GM19023 (cell line): ENCODE data around the gene THSD7A.

ENCODE experiments used
- ATAC-seq: cut with Tn5 transposase; IDR thresholded peaks from one replicate; pipeline ENCODE4 v1.9.1; 2021; ENCODE audit warnings: mild to moderate bottlenecking, moderate library complexity; ENCODE audit not compliant: unreplicated experiment

THSD7A gene

DNA sequence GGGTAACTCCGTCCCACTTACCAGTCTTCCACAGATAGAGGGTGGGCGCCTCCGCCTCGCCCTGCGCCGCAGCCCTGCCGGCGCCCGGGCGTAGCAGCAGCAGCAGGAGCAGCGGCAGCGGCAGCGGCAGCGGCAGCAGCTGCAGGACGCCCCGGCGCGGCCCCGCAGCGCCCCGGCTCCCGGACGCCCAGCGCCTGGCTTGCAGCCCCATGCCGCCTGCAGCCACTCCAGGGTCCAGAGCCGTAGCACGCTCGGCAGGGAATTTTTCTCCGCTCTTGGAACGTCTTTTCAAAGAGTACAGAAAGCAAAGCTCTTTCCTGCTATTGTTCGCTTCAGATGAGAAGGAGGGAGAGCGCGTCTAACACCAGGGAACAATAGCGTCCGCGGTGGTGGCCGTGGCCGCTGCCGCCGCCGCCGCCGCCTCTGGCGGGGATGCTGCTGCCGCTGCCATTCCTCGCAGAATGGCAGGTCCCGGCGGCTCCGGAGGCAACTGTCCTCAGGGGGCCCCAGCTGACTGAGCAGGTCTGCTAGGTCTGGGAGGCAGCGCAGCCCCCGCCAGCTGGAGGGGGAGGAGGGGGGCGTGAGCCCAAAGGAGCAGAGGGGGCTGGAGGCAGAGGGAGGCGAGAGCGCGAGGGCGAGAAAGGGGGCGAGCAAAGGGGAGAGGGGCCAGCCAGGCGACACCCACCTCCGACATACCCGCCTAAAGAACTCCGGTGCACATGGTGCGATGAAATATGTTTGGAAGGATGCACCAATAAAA, at the start of gene THSD7A:
THSD7A (minus strand) TSS at position 463 of the 760 bp plus-strand sequence; CDS start at position 211, 252 bp downstream.
- ATAC-seq: no peak

DNA sequence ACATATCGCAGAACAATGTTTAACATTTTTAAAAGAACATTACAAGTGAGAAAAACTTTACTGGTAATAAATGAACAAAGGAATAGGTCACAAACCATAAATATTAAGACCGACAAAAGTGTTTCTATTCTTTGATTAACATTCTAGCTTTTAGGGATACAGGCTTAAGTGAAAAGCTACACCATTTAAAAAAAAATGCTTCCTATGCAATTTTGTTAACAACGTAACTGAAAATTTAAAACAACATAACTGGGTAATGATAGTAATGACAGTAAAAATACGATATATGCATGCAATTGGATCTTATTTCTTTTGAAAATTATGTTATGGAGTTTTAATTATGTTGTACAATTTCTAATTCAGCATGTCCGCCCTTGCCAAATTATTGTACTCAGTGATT, 49.7 kb upstream of the THSD7A start:
- ATAC-seq: no peak

GRCh38 chr7:11875635-11876034, 43.6 kb upstream of the THSD7A start:
- no peak for ATAC-seq

GRCh38 chr7:11865671-11866070, 33.7 kb upstream of the THSD7A start:
- no peak for ATAC-seq

DNA sequence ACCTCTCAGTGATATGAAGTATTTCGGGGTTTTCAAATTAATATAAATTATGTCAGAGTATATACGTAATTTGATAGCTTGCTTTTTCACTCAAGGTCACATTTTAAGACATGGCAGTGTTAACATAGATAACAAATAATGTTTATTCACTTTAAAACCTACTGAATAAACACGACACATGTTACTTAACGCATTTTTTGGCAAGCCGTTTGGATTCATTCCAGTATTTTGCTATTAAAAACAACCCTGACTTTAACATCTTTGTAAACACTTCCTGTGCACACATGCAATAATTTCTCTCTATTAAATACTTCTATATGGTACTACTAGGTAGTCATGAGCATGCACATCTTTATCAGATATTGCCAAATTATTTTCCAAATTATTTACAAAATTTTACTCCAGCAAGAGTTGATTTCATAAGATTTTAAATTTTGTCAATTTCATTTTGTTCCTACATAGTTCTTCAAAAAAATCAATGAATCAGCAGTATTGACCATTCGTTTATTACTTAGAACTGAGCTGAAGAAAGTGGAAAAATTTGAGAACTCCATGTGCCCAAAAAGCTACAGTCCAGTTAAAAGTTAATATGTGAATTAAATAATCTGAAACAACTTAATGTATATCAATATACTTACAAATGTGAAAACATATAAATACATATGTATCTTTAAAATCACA, 26.8 kb upstream of the THSD7A start:
- no peak for ATAC-seq

DNA sequence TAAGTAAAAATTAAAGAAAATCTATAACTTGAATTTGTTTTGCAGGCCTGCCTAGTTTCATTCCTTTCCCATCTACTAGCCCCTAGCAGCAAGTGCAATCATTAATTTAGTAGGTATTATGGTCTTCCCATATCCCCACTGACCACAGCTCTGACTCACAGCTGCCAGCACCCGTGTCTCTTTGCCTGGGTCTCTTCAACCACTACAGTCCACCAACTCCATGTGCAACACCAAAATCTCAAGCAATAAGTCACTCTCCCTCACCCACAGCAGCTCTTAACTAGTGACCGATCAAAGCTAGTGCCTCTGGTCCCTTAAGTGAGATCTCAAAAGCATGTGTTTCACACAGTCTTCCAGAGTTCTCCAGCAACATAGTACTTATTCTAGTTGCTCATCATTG, 26.0 kb upstream of the THSD7A start:
- ATAC-seq: no peak

DNA sequence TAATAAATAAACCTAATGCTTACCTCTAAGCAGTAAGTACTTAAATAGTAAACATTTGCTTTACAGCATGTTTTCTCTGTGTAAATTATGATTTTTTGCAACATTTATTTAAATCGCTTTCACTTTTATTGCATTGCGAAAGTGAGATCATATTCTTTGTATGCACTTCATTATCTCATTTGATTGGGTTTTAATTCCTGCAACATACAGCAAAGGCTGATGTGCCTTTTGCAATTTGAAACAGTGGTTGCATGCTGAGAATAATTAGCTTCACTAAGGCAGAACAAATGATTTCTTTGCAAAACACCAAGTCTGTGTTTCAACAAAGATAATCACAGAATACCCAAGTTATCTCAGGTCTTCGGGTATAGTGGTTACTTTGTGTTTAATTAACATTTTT, 16.3 kb upstream of the THSD7A start:
- no peak for ATAC-seq

GRCh38 chr7:11847336-11847735, 15.3 kb upstream of the THSD7A start:
- ATAC-seq: no peak

GRCh38 chr7:11846361-11846955, 14.5 kb upstream of the THSD7A start:
- no peak for ATAC-seq

DNA sequence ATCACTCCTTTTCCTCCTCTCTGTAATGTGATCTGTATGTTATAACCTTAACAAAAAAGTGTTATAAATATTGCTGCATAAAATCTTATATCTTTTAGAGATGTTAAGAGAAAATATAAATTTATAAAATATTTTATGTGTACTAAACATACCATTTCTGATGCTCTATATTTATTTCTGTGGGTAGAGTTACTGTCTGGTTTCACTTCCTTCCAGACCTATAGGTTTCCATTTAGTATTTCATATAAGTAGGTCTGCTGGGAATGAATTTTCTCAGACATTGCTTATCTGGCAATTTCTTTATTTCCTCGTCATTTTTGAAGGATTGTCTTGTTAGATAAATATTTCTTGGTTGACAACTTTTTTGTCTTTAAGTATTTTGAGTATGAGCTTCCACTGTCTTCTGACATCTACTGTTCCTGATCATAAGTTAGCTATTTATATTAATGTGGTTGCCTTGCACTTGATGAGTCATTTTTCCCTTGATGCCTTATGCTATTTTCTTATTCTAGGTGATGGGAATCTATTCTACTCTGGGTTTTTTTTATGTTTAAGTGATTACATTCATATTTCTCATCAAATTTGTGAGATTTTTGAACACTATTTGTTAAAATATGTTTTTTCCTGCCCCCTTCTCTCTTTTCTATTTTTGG, 11.2 kb upstream of the THSD7A start:
- no peak for ATAC-seq

DNA sequence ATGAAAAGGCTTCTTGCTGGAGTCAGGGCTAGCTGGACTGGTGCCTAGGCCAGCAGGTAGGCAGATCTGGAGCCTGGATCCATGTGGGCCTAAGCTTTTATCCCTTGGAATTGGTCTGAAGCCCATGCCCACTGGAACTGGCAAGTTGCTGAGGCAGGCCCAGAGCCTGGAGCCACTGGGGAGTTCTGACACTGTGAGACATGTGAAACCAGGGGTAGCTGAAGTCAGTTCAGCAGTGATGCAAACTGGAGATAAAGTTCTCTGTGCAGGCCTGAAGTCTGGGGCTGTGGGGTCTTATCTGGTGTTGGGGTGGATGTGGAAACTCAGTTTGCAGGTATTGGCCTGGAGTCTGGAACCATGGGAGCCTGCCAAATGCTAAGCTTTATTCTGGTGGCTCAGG, 9.7 kb upstream of the THSD7A start:
- ATAC-seq: no peak

DNA sequence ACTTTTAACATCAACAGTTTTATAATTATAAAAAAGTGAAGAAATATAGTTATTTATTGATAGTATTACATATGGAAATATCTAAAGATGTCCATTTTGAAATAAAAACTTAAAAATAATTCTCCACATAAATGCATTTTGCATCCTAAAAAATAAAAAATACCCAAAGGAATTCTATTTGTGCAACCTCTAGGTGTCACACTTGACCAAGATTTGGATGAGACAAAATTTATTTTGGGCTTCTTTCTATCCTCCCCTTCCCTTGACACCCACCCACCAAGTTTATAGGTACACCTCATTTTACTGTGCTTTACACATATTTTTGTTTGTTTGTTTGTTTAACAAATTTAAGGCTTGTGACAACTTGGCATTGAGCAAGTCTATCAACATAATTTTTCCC, 3.3 kb upstream of the THSD7A start:
- no peak for ATAC-seq

DNA sequence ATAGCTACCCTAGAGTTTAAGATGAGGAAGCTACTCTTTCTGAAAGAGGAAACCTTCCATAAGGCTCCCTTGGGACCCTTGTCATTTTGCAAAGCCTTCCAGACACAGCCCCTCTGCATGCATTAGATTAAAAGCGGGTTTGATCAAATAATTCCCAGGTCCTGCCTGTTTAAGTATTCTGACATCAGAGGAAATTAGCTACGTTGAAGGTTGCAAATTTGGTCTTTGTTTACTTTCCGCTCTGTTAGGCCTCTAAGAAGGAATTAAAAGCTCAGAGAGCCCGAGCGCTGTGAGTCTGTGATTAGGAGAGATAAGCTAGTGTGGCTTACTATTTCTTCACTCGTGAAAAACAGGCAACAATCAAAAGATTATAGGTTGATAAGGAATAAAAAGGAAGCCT, 1.4 kb upstream of the THSD7A start:
- ATAC-seq: no peak

- ATAC-seq: no peak
Observed at GRCh38 chr7:11831156-11831735, 752 bp downstream of the THSD7A start.

GRCh38 chr7:11830582-11831155, 1.3 kb downstream of the THSD7A start:
- ATAC-seq: no peak

DNA sequence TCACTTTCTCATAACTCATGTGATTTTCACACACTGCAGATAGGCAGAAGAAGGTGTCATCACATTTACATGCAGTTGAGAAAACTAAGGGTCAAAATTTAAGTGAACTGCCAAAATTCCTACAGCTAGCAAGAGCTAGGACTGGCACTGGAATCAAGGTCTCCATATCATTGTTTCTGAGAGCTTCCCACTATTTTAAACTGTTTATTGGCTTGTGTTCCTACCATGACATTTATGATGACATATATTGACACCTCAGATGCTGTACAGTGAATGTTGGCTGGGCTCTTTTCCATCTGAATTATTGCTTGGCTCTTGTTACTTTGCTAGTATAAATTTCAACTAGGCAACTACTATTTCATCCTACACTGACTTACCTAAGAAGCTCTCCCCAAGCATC, 2.0 kb downstream of the THSD7A start:
- no peak for ATAC-seq

DNA sequence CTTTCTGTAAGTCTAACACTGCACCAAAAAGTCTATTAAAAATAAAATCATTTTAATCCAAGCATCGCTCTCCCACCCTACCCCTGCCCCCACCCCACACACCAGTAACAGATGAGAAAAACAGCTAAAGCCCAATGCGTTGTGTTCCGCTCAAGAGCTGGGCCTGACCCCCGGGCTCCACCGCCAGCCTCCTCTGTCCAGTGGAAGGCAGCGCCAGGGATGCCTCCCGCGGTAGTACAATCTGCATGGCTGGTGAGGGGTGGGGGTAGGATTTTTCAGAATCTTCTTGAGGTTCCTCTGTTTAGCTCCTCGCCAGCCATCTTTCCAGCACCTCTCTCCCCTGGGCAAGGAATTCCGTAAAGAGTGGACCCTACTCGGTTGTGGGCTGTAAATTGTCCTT, 12.1 kb downstream of the THSD7A start:
- ATAC-seq: no peak

- ATAC-seq: no peak
Observed at GRCh38 chr7:11819271-11819670, 12.7 kb downstream of the THSD7A start.

GRCh38 chr7:11818281-11818680, 13.7 kb downstream of the THSD7A start:
- ATAC-seq: no peak

DNA sequence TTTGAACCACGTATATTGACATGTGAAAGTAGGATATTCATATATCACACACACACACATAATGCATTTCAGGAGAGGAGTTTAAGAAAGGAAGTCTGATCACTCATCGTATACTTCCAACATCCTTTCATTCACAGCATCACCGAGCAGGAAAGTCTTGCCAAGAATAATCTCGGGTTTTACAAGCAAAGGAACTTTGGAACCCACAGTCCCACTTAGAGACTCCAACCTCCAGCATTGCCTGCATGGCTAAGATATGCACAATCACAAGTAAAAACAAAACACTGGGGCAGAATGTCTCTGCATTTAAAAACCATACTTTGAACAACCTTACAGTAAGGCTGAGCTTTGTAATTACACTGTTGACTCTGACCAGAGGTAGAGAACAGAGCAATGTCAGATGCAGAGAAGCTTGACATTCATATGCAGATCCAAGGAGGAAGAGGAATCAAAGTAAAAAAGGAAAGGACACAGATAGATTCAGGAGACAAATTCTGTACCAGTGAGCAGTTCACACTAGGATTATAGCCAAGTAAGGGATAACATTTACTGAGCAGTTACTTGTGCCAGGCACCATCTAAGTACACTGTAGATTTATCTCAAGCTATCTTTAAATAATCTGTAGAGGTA, 14.8 kb downstream of the THSD7A start:
- no peak for ATAC-seq
